HL-60 (cell line): Measurements from ENCODE around the gene PGBD1.
A peak's percentile ranks its signal among the peaks of the same experiment; 100 is the strongest.

Experiments
- DNase-seq, 2 experiments: peaks; one replicate each; pipeline ENCODE4 v3.0.0-alpha.2; 2010 to 2020; ENCODE audit warnings: low read depth in 1 of 2, low spot score in 1 of 2
- H3K27ac ChIP-seq: fragments of 250-450 bp; sonication (Bioruptor Pico); replicated peaks from 2 replicates; pipeline ENCODE4 v1.5.1; 2020; ENCODE audit warnings: mild to moderate bottlenecking, moderate library complexity
- H3K27me3 ChIP-seq: fragments of 250-450 bp; sonication (Bioruptor Pico); 2 replicates; pipeline ENCODE4 v1.5.1; 2021; ENCODE audit warnings: mild to moderate bottlenecking, moderate library complexity; ENCODE audit not compliant: insufficient read depth, poor library complexity, severe bottlenecking
- H3K4me3 ChIP-seq: replicated peaks from 2 replicates; pipeline ENCODE4 v1.5.1; 2011; ENCODE audit warnings: mild to moderate bottlenecking, control low read depth, low read length; ENCODE audit not compliant: insufficient read depth
- CTCF ChIP-seq: IDR thresholded peaks from one replicate; pipeline ENCODE4 v1.5.1; 2011; ENCODE audit warnings: low read length, control low read depth, inconsistent platforms; ENCODE audit not compliant: insufficient read depth
- GABPA ChIP-seq: IDR thresholded peaks from 2 replicates; pipeline ENCODE4 v1.6.1; 2012; ENCODE audit warnings: low read depth
- POLR2AphosphoS5 ChIP-seq: IDR thresholded peaks from 2 replicates; pipeline ENCODE4 v1.6.1; 2012; ENCODE audit warnings: low read depth
- REST ChIP-seq: IDR thresholded peaks from 2 replicates; pipeline ENCODE4 v1.6.1; 2012; ENCODE audit warnings: low read depth; ENCODE audit not compliant: insufficient replicate concordance
- SPI1 ChIP-seq: IDR thresholded peaks from 2 replicates; pipeline ENCODE4 v1.6.1; 2012; ENCODE audit warnings: low read depth, mild to moderate bottlenecking, borderline replicate concordance

PGBD1 gene

GRCh38 chr6:28336284-28337120 lies 55.1 kb downstream of the PGBD1 start:
- Histone ChIP-seq H3K27me3 (no peaks in the 10 kb centered on the region), H3K27ac (peak overlapping the region; percentile 98), H3K4me3 (peak overlapping the region; percentile 60)
- no peak for TF ChIP-seq REST
- TF ChIP-seq POLR2AphosphoS5, result peak; percentile 1; the same call in 1 of the 2 replicates
- TF ChIP-seq SPI1, result peak; percentile 89
- TF ChIP-seq GABPA, result no peak; the same call in 1 of the 2 replicates
- TF ChIP-seq CTCF, result no peak
- peak; percentile 84 to 92 for DNase-seq

- TF ChIP-seq SPI1 (peak; percentile 77), CTCF (no peak)
- H3K4me3 ChIP-seq, result no peak overlapping the region
- peak overlapping the region; percentile 98 for H3K27ac ChIP-seq
- peak in 1 of 2 experiments; percentile 18 for DNase-seq
- no peaks in the 10 kb centered on the region for H3K27me3 ChIP-seq
Observed at GRCh38 chr6:28337121-28337520, 55.7 kb downstream of the PGBD1 start.

GRCh38 chr6:28340310-28341095 lies 59.1 kb downstream of the PGBD1 start:
- no peak overlapping the region for H3K4me3 ChIP-seq
- TF ChIP-seq CTCF (no peak), GABPA (no peak), POLR2AphosphoS5 (no peak), SPI1 (no peak), REST (no peak)
- no peaks in the 10 kb centered on the region for H3K27me3 ChIP-seq
- no peak overlapping the region for H3K27ac ChIP-seq
- DNase-seq, result no peak
